Measurements from ENCODE around the gene RSPH1. TPM values are rescaled to one million over a fixed set of nuclear protein-coding genes. Genes with fewer than 3 reads are reported as not detected.

Gene RSPH1
- total and polyA plus RNA-seq, 2 of the 4 experiments (the other 2 are of a cell fraction): not detected

DNA sequence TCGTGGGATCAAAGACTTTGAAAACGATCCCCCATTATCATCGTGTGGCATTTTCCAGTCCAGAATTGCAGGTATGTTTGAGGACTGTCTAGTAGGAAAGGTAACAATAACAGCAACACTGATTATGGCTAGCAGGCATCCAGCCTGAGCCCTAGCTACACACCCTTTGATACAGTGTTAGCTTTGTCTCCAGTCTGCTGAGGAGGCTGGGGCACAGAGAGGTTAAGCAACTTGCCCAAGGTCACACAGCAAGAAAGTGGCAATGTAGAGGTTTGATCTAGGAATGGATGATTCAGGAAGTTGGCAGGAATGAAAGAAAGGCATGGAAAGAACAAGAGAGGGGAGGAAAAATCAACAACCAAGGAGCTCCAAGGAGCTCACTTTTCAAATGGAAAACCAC, 61.1 kb downstream of the RSPH1 start:
- dilution Hi-C loops (cut with HindIII; ENCODE audit: low sequenced_read_pairs, unreplicated experiment) (no loop called here), in situ Hi-C loops (cut with MboI; ENCODE audit: low sequenced_read_pairs) (no loop called here), intact Hi-C loops (cut with micrococcal nuclease) (no loop called here)
- Histone ChIP-seq H3K27me3 (ENCODE audit: control insufficient read depth, insufficient read depth, low read length) (no peaks in the 10 kb centered on the region; the same call in 1 of the 2 replicates), H2BK5ac (ENCODE audit: low read depth, low read length, poor library complexity, severe bottlenecking) (no peak overlapping the region), H2AK9ac (replicated peaks; ENCODE audit: low read depth, low read length, poor library complexity) (no peak overlapping the region), H3K9me1 (ENCODE audit: insufficient read depth, low read length) (no peaks in the 10 kb centered on the region), H3K23ac (ENCODE audit: low read depth, low read length) (no peak overlapping the region), H4K5ac (ENCODE audit: low read depth, low read length) (no peak overlapping the region), H2BK20ac (ENCODE audit: low read depth, low read length) (no peak overlapping the region), H3K4me3 (ENCODE audit: insufficient read depth, low read depth, low read length) (no peak overlapping the region), H3K14ac (replicated peaks; ENCODE audit: low read depth, low read length) (no peak overlapping the region), H3K18ac (ENCODE audit: low read depth, low read length) (no peak overlapping the region), H3K56ac (ENCODE audit: extremely low read depth, insufficient read depth, low read length) (no peak overlapping the region), H3K4me1 (ENCODE audit: control insufficient read depth, insufficient read depth, low read length) (no peaks in the 10 kb centered on the region), H3K4me2 (ENCODE audit: low read depth, low read length) (no peak overlapping the region), H2AFZ (replicated peaks; ENCODE audit: low read length, poor library complexity) (no peak overlapping the region), H3K4ac (ENCODE audit: low read depth, low read length) (no peak overlapping the region), H4K91ac (ENCODE audit: insufficient read depth, low read depth, low read length) (no peak overlapping the region), H2BK120ac (ENCODE audit: low read depth, low read length) (no peak overlapping the region), H3K9me3 (ENCODE audit: control insufficient read depth, insufficient read depth, low read length) (no peaks in the 10 kb centered on the region; the same call in none of the 2 replicates), H2AK5ac (ENCODE audit: low read depth, low read length) (no peak overlapping the region), H3K79me1 (ENCODE audit: low read depth in 1 of 2, low read length in 2 of 2) (no peaks in the 10 kb centered on the region), H2BK15ac (ENCODE audit: low read depth, low read length) (no peak overlapping the region), H3K9ac (ENCODE audit: low read depth, low read length) (no peak overlapping the region), H3K27ac (ENCODE audit: insufficient read depth, low read length) (no peak overlapping the region), H4K8ac (ENCODE audit: low read depth in 2 of 2, low read length in 2 of 2) (no peak overlapping the region), H4K20me1 (ENCODE audit: insufficient read depth, low read length) (no peaks in the 10 kb centered on the region), H3K36me3 (ENCODE audit: control insufficient read depth, insufficient read depth, low read length) (no peaks in the 10 kb centered on the region)
- WGBS, 2 experiments (ENCODE audit: extremely low coverage in 2 of 2, insufficient read length in 1 of 2): no CpG with 5 or more reads among the region's 3 CpGs
- CTCF ChIA-PET: no interaction called here
- TF ChIP-seq MAFK (IDR thresholded peaks at IDR 0.05; ENCODE audit: low read depth, low read length): no peak
- no peak for DNase-seq
- POLR2A ChIA-PET (ENCODE audit: unreplicated experiment): no interaction called here
- ATAC-seq (ENCODE audit: low read depth): no peak
- no TSS peak for BruUV-seq (replicated peaks)

All from IMR-90 (cell line).